Measurements from ENCODE around the gene TRIM36. TPM values are rescaled to one million over a fixed set of nuclear protein-coding genes. Genes with fewer than 3 reads are reported as not detected.

Gene TRIM36
- 1.5 to 2.7 TPM (median 2.2 TPM) in 5 replicates for total RNA-seq (2022; extraction: Qiagen RNA extraction; ENCODE audit: low read depth)

GRCh38 chr5:115169487-115170133, at the start of gene TRIM36:
Gene TRIM36, minus strand, starts transcription at chr5:115169908. Its CDS starts 274 bp downstream, at chr5:115169634.

Other genes starting within 250 kb of the TRIM36 start
- 16.1 to 24.5 TPM (median 19.3 TPM) in 5 replicates for gene PGGT1B, start 93.0 kb upstream of the TRIM36 start, total RNA-seq (2022; extraction: Qiagen RNA extraction; ENCODE audit: low read depth)
- 3.4 to 12.5 TPM (median 7.6 TPM) in 5 replicates for gene CCDC112, start 126.7 kb upstream of the TRIM36 start, total RNA-seq (2022; extraction: Qiagen RNA extraction; ENCODE audit: low read depth)

All from A549 treated with RU486 at 1 μM for 4 hours (cell line).